ENCODE results near the gene FIS1. TPM values are rescaled to one million over a fixed set of nuclear protein-coding genes. Genes with fewer than 3 reads are reported as not detected.

The FIS1 gene
- total RNA-seq, 4 donors from 2014 or later = 319 to 467 (median 364) TPM

DNA sequence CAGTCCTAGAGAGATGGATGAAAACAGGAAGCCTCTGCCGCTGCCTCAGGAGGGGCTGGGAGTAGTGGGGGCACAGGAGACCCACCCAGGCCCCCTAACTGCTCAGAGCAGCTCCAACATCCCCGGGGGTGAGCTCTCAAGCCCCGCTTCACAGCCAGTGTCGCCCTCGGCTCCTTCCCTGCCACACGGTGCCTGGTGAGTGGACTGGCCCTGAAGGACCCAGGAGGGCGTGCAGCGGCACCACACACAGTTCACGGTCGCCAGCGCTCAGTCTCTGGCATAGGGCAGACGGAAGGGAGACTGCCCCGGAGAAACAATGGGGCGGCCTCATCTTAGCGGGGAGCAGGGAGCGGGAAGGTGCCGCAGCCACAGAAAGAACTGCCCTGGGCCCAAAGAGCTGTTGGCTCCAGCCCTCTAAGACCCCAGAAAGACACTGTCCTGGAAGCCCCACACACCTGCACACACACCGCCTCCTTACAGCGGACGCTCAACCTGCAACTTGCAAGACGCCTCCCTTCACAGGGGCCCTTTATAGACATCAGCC is 8.5 kb downstream of the FIS1 start:
- Histone ChIP-seq H3K4me3 (no peak overlapping the region), H3K4me1 (peaks cover 24 to 30% of the 10 kb centered on the region in 2 donors), H3K9me3 (no peaks in the 10 kb centered on the region), H3K27ac (no peak overlapping the region), H3K36me3 (peaks cover 0 to 25% of the 10 kb centered on the region in 2 donors), H3K27me3 (no peaks in the 10 kb centered on the region)
- ATAC-seq (no peak), DNase-seq (no peak)
- in situ Hi-C loops (cut with MboI; ENCODE audit: low sequenced_read_pairs in 4 of 4) = no loop called here
- TF ChIP-seq, protein P1, sequence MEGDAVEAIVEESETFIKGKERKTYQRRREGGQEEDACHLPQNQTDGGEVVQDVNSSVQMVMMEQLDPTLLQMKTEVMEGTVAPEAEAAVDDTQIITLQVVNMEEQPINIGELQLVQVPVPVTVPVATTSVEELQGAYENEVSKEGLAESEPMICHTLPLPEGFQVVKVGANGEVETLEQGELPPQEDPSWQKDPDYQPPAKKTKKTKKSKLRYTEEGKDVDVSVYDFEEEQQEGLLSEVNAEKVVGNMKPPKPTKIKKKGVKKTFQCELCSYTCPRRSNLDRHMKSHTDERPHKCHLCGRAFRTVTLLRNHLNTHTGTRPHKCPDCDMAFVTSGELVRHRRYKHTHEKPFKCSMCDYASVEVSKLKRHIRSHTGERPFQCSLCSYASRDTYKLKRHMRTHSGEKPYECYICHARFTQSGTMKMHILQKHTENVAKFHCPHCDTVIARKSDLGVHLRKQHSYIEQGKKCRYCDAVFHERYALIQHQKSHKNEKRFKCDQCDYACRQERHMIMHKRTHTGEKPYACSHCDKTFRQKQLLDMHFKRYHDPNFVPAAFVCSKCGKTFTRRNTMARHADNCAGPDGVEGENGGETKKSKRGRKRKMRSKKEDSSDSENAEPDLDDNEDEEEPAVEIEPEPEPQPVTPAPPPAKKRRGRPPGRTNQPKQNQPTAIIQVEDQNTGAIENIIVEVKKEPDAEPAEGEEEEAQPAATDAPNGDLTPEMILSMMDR (IDR thresholded peaks at IDR 0.05 in 4 of 5, conservative IDR thresholded peaks at IDR 0.05 in 1 of 5) = no peak
- TF ChIP-seq POLR2A (IDR thresholded peaks at IDR 0.05) = no peak
- intact Hi-C loops (cut with DNase I; ENCODE audit: low total_unique reads) = no loop called here

DNA sequence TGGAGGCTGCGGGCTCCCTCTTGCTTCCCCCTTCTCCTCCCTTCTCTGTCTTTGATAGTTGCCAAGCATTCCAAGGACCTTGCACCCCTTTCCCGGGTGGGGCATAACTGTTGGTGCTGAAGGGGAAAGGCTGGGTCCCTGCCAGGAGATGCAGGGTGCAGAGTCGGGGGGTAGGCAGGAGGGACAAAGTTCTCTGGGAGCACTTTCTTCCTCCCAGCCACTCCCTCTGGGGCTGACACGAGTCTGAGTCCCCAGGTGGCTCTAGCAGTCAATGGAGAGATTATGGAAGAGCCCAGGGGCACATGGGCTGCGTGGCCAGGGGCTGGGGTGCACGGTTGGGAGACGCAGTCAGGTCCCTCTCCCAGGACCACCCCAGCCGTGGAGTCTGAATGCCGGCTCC is 9.4 kb downstream of the FIS1 start:
- in situ Hi-C loops (cut with MboI; ENCODE audit: low sequenced_read_pairs in 4 of 4) (no loop called here), intact Hi-C loops (cut with DNase I; ENCODE audit: low total_unique reads) (no loop called here)
- TF ChIP-seq, protein P1 (IDR thresholded peaks at IDR 0.05 in 4 of 5, conservative IDR thresholded peaks at IDR 0.05 in 1 of 5) = no peak
- TF ChIP-seq POLR2A (IDR thresholded peaks at IDR 0.05) = no peak
- H3K27ac ChIP-seq = no peak overlapping the region
- no peaks in the 10 kb centered on the region for H3K9me3 ChIP-seq
- ATAC-seq (no peak), DNase-seq (no peak)
- H3K27me3 ChIP-seq = no peaks in the 10 kb centered on the region
- H3K4me3 ChIP-seq = no peak overlapping the region
- peaks cover 19 to 22% of the 10 kb centered on the region in 2 donors for H3K4me1 ChIP-seq
- H3K36me3 ChIP-seq = peaks cover 0 to 19% of the 10 kb centered on the region in 2 donors

DNA sequence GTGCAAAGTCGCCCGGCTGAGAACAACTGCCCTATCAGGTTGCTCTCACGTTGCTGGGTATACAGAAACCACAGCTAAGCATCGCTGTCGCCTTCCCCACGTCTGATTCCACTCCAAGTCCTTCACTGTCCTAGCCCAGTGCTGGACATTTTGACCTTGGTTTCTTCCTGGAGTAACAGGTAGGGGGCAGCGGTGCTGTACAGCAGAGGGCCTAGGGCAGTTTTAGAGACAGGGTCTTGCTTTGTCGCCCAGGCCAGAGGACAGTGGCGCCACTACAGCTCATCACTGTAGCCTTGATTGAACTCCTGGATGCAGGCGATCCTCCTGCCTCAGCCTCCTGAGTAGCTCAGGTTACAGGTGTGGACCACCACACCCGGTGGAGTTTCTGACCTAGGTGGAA is 9.8 kb downstream of the FIS1 start:
- Histone ChIP-seq H3K36me3 (peaks cover 0 to 14% of the 10 kb centered on the region in 2 donors), H3K9me3 (no peaks in the 10 kb centered on the region), H3K27ac (no peak overlapping the region), H3K27me3 (no peaks in the 10 kb centered on the region), H3K4me3 (no peak overlapping the region), H3K4me1 (peaks cover 19 to 22% of the 10 kb centered on the region in 2 donors)
- ATAC-seq (no peak), DNase-seq (no peak)
- in situ Hi-C loops (cut with MboI; ENCODE audit: low sequenced_read_pairs in 4 of 4) = no loop called here
- no peak for TF ChIP-seq POLR2A (IDR thresholded peaks at IDR 0.05)
- TF ChIP-seq, protein P1 (IDR thresholded peaks at IDR 0.05 in 4 of 5, conservative IDR thresholded peaks at IDR 0.05 in 1 of 5) = peak in 2 of 5 experiments; percentile 26 to 35
- intact Hi-C loops (cut with DNase I; ENCODE audit: low total_unique reads) = no loop called here

DNA sequence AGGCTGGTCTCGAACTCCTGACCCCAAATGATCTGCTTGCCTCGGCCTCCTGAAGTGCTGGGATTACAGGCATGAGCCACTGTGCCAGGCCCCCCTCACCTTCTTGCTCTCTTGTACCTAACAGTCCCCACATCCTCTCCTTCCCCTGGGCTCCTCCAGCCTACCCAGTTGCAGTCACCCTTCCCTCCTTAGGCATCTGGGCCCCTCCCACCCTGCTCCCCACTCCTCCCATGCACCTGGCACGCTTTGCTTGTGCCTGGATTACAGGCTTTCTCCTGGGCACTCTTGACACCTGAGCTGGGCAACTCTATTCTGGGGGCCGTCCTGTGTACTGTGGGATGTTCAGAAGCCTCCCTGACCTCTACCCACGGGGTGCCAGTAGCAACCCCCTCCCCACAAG is 10.2 kb downstream of the FIS1 start:
- no peak for TF ChIP-seq POLR2A (IDR thresholded peaks at IDR 0.05)
- TF ChIP-seq, protein P1 (IDR thresholded peaks at IDR 0.05 in 4 of 5, conservative IDR thresholded peaks at IDR 0.05 in 1 of 5) = no peak
- intact Hi-C loops (cut with DNase I; ENCODE audit: low total_unique reads) = no loop called here
- no peak for DNase-seq
- Histone ChIP-seq H3K27ac (no peak overlapping the region), H3K4me3 (no peak overlapping the region), H3K9me3 (no peaks in the 10 kb centered on the region), H3K36me3 (peaks cover 0 to 10% of the 10 kb centered on the region in 2 donors), H3K4me1 (peaks cover 16 to 22% of the 10 kb centered on the region in 2 donors), H3K27me3 (no peaks in the 10 kb centered on the region)
- no peak for ATAC-seq
- in situ Hi-C loops (cut with MboI; ENCODE audit: low sequenced_read_pairs in 4 of 4) = no loop called here

All from gastrocnemius medialis (tissue), 4 donors.